ENCODE data around the gene IL17C.

IL17C gene

DNA sequence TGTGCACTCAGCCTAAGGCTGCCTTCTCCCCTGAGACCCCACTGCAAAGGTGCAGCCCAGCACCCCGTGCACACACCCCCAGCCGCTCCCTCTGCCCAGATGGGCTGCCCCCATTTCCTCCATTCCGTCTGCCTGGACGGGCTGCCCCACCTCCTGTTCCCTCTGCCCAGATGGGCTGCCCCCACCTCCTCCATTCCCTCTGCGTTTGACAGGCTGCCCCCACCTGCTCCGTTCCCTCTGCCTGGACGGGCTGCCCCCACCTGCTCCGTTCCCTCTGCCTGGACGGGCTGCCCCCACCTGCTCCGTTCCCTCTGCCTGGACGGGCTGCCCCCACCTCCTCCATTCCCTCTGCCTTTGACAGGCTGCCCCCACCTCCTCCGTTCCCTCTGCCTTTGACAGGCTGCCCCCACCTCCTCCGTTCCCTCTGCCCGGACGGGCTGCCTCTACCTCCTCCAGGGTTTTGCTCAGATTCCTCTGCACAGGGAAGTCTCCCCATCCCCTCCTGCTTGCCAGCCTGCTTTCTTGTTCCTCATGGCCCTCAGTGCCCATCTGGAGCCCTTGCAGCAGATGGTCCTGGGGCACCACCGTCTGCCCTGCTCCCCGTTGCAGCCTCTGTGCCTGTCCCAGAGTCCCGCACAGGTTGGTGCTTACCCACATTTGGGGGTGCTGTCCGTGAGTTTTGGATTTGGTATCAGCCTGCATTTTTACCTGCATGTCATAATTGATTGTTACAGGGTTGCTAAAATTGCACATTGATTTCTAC lies 23.4 kb upstream of the IL17C start:
- in situ Hi-C loops (cut with HindIII; ENCODE audit: low sequenced_read_pairs), result no loop called here
- DNase-seq (ENCODE audit: low read depth), result no peak
- H3K4me3 ChIP-seq (ENCODE audit: low read depth, low read length), result no peak overlapping the region
- TF ChIP-seq, protein P1, sequence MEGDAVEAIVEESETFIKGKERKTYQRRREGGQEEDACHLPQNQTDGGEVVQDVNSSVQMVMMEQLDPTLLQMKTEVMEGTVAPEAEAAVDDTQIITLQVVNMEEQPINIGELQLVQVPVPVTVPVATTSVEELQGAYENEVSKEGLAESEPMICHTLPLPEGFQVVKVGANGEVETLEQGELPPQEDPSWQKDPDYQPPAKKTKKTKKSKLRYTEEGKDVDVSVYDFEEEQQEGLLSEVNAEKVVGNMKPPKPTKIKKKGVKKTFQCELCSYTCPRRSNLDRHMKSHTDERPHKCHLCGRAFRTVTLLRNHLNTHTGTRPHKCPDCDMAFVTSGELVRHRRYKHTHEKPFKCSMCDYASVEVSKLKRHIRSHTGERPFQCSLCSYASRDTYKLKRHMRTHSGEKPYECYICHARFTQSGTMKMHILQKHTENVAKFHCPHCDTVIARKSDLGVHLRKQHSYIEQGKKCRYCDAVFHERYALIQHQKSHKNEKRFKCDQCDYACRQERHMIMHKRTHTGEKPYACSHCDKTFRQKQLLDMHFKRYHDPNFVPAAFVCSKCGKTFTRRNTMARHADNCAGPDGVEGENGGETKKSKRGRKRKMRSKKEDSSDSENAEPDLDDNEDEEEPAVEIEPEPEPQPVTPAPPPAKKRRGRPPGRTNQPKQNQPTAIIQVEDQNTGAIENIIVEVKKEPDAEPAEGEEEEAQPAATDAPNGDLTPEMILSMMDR (IDR thresholded peaks at IDR 0.05; ENCODE audit: low read depth, low read length, missing control alignments), result no peak

DNA sequence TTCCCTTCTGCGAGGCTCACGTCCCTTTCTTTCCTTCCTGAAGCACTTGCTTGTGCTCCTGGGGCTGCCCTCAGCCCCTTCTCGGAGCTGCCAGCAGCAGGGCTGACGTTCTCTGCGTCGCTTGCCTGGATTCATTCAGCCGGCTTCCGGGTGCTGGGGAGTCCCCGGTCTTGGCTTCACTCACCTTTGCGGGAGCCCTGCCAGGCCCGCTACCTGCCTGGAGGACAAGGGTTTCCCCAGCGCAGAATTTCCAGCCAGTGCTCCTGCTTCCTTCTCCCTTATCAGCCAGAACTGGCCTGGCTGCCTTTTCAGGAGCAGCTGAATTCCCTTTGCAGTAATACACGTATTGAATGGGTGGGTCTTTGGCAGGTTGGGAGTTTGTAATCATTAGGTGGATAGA lies 22.1 kb upstream of the IL17C start:
- TF ChIP-seq, protein P1 (IDR thresholded peaks at IDR 0.05; ENCODE audit: low read depth, low read length, missing control alignments), result no peak
- DNase-seq (ENCODE audit: low read depth), result no peak
- in situ Hi-C loops (cut with HindIII; ENCODE audit: low sequenced_read_pairs), result no loop called here
- no peak overlapping the region for H3K4me3 ChIP-seq (ENCODE audit: low read depth, low read length)

DNA sequence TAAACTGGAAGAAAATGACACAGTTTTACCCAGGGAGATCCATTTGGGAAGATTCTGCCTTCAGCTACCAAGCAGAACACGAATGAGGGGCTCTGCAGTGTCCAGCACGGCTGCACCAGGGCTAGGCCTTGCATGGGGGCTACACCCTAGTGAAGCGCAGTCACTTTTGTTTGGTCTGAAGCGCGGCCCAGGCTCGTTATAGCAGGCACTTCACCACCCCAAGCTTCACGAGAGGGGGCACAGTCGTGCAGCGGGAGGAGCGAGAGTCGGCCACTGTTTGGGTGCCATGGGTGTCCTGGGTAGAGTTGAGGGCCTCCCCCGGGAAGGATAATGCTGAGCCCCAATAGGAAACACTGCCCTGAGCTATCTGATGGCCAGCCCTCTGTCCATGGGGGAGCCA lies 21.6 kb upstream of the IL17C start:
- DNase-seq (ENCODE audit: low read depth), result no peak
- in situ Hi-C loops (cut with HindIII; ENCODE audit: low sequenced_read_pairs), result no loop called here
- H3K4me3 ChIP-seq (ENCODE audit: low read depth, low read length), result no peak overlapping the region
- TF ChIP-seq, protein P1 (IDR thresholded peaks at IDR 0.05; ENCODE audit: low read depth, low read length, missing control alignments), result no peak

DNA sequence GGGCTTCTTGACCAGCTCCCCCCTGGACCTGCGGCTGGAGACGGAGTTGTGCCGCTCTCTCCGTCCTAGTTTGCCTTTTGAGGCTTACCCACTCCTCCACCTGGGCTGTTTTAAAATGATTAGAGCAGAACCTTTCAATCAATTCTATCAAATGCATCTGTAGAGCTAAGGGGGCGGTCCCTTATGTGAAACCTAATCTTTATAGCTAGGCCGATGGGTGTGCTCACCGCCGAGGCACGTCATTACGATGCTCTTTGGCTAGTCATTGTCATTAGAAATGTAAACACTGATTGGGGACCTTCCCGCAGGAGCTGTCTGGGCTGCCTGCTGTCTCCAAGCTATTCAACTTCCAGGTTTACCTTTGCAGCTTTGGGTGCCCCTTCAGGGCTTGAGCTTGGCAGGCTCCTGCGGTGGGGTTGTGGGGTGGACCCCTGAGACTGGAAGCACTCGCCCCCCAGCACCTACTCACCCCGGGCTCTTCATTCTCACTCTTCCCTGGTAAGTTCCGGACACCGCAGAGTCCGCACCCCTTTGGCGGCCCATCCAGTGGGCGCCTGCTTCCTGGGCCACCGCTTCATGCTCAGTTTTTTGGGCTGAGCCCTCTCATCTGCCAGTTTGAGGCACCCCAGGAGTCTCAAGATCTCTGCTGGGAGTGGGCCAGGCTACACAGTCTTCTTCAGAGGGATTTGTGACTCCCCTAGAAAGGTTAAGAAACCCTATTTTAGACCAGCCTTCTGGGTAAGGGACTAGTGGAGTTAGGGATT lies 20.9 kb upstream of the IL17C start:
- in situ Hi-C loops (cut with HindIII; ENCODE audit: low sequenced_read_pairs), result no loop called here
- TF ChIP-seq, protein P1 (IDR thresholded peaks at IDR 0.05; ENCODE audit: low read depth, low read length, missing control alignments), result no peak
- no peak for DNase-seq (ENCODE audit: low read depth)
- no peak overlapping the region for H3K4me3 ChIP-seq (ENCODE audit: low read depth, low read length)

DNA sequence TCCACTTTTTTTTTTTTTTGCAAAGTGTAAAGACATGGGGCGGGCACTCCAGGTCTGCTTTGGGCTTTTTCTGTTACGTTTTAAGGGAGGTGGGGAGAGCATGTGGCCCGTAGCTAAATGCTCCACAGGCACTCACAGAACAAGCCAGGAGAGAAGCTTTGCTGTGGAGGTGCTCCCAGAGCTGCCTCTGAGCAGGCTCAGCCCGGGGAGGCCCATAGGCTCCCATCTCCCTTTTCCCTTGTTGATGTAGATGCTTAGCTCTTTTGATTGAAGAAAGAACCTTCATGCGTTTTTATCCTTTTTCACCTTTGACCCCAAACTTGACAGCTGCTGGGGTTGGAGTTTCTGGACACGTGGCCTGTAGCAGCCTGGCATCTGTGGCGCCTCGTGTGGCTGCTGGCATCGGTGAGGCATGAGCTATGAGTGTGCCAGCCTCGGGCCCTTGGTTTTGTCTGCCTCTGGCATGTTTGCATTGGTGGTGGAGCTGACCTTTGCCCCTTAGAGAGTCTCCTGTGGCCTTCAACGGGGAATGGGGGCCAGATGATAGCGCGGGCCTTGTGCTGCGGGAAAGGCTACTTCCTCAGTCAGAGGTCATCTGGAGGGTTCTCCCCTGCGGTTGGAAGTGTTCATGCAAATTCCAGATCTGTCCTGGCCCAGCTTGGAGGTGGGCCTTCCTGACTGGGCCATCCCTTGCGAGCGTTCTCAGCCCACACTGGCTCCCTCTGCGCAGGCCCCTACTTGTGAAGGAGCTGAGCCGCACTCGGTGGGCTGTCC lies 20.0 kb upstream of the IL17C start:
- H3K4me3 ChIP-seq (ENCODE audit: low read depth, low read length), result no peak overlapping the region
- DNase-seq (ENCODE audit: low read depth), result no peak
- TF ChIP-seq, protein P1 (IDR thresholded peaks at IDR 0.05; ENCODE audit: low read depth, low read length, missing control alignments), result no peak
- in situ Hi-C loops (cut with HindIII; ENCODE audit: low sequenced_read_pairs), result no loop called here

DNA sequence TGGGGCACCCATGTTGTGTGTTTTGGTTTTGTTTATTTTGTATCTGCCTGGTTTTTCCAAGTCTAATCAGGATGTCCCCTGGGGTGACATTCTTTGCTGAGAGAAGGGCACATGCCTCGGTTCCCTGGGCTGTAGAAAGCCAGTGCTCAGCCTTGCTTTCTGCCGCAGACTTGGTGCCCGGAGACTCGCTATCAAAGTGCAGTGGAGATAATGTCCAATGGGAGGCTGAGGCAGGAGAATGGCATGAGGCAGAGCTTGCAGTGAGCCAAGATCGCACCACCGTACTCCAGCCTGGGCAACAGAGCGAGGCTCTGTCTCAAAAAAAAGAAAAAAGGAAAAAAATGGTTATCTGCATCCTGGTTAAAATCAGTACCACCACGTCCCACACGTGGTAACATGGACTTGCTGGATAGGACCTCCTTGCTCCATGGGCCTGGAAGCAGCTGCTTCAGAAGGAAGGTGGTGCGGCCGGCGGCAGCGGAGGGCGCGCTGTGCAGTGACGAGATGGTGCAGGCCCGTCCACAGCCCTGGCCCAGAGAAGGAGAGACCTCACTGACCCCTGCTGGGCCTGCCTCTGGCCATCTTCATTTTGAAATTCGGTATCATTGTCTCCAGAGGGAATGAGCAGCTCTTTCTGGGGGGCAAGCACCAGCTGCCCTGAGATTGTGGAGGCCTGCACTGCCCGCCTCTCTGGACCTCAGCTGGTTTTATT lies 19.3 kb upstream of the IL17C start:
- DNase-seq (ENCODE audit: low read depth), result no peak
- TF ChIP-seq, protein P1 (IDR thresholded peaks at IDR 0.05; ENCODE audit: low read depth, low read length, missing control alignments), result no peak
- H3K4me3 ChIP-seq (ENCODE audit: low read depth, low read length), result no peak overlapping the region
- in situ Hi-C loops (cut with HindIII; ENCODE audit: low sequenced_read_pairs), result no loop called here
